Measurements from ENCODE around the gene ALDH3A1.

Gene ALDH3A1

GRCh38 chr17:19741832-19742457 lies 6.2 kb downstream of the ALDH3A1 start:
- DNase-seq (ENCODE audit: low read depth) = no peak

DNA sequence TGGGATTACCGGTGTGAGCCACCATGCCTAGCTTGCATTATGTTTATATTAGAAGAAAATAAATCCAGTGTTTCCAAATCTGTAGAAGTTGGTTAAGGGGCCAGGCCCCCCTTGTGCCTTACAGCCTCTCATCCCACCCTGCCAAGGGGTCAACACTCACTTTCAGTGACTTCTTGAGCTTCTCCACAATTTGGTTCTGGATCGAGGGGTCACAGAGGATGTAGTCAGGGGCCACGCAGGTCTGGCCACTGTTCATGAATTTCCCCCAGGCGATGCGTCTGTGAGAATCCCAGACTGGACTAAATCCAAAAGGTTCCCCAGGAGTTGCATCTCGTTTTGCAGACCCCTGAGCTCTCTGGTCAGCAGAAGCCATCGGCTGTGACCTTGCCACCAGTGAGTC lies 7.2 kb downstream of the ALDH3A1 start:
- DNase-seq (ENCODE audit: low read depth) = no peak

DNA sequence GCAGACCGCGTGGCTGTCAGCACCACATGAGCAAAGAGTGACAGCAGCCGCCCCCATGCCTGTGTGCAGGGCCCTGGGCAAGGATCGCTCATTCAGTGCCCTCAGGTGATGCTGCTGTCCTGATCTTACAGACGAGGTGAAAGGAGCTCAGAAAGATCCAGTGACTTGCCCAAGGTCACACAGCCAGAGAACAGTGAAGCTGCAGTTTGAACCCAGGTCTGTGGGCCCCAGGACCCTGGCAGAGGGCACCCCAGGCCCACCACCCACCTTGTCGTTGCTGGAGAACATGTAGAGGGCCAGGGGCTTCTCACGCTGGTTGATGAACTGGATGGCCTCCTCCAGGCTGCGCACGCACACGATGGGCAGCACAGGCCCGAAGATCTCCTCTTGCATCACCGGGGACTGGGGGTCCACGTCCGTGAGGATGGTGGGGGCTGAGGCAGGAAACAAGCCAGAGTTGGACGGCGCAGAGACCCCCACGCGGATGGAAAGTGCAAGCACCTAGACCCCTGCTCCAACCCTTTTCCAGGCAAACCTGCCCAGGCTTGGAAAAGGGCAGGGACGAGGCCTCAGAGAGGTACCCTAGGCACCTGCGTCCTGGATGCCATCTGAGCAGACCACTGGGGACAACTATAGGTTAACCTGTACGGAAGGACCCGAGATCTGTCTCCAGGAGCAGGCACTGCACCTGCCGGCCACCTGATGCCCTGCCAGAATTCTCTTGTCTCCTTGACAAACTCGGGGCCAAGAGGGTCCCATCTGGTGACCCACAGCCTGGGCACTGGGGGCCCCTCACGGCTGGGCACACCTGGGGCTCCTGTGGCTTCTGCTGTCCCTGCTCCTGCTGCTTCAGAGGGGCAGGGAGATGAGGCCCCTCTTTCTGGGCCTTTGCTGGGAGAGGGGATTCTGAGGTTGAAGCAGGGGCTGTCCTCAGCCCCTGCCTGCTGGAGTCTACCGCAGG lies 8.6 kb downstream of the ALDH3A1 start:
- no peak for DNase-seq (ENCODE audit: low read depth)

DNA sequence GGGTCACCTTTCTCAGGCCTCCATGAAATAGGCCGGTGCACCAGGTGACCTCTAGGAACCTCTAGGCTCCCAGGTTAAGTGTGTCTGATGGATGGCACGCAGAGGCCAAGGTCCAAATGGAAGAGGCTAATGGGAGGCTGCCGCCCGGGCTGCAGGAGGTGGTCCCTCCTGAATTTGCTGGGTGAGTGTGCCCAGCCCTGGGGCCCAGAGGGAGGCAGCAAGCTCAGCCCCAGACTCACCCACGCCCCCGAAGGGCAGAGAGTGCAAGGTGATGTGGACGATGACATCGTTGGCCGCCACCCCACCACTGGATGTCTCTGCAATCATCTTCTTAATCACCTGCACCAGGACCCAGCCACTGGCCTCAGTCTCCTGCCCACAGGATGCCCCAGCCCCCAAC lies 9.3 kb downstream of the ALDH3A1 start:
- no peak for DNase-seq (ENCODE audit: low read depth)

GRCh38 chr17:19738073-19738449 lies 10.0 kb downstream of the ALDH3A1 start:
- DNase-seq (ENCODE audit: low read depth) = no peak

GRCh38 chr17:19737305-19738072 lies 10.6 kb downstream of the ALDH3A1 start:
- no peak for DNase-seq (ENCODE audit: low read depth)

- no peak for DNase-seq (ENCODE audit: low read depth)
These were observed 12.0 kb downstream of the ALDH3A1 start for GRCh38 chr17:19736071-19736470.

DNA sequence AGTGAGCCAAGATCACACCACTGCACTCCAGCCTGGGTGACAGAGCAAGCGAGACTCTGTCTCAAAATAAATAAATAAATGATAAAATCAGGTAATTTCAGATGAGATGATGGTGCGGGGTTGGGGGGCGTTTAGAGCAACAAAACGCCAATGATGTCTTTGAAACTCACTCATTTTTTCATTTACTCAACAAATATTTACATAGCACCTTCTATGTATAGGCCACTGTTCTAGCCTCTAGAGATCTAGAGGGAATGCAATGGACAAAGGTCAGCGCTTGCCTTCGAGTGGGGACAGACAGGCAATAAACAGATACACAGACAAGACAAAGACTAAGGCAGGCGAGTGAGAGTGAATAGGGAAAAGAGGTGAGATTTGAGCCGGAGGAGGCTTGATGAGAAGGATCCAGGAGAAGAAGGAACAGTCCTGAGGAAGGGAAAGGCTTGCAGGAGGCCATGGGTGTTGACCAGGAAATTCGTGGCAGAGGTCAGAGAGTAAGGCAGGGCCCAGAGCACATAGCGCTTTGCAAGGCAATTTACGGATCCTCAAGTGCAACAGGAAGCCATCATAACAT lies 14.1 kb downstream of the ALDH3A1 start:
- no peak for DNase-seq (ENCODE audit: low read depth)

GRCh38 chr17:19731626-19732025 lies 16.5 kb downstream of the ALDH3A1 start:
- no peak for DNase-seq (ENCODE audit: low read depth)

DNA sequence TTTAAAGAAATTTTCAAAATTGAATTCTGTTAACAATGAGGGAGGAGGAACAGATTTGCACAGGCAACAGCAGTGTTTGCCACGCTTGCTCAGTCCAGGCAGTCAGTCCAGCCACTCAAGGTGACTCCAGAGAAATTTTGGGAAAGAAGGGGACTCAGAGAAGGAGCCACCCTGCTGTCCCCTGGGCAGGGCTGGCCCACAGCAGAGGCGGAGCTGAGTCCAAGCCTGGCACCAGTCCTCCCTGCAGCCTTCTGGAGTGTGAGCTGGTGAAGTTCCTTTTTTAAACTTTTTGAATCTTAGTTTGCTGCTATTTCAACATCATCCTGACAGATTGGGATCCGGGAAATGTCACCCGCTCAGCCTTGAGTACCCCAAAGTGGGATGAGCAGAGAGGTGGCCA lies 17.3 kb downstream of the ALDH3A1 start:
- no peak for DNase-seq (ENCODE audit: low read depth)

- DNase-seq (ENCODE audit: low read depth) = no peak
These were observed 18.2 kb downstream of the ALDH3A1 start for GRCh38 chr17:19729900-19730299.

- no peak for DNase-seq (ENCODE audit: low read depth)
These were observed 20.0 kb downstream of the ALDH3A1 start for GRCh38 chr17:19728084-19728495.

- peak; percentile 17 for DNase-seq (ENCODE audit: low read depth)
These were observed 20.5 kb downstream of the ALDH3A1 start for GRCh38 chr17:19727501-19728078.

GRCh38 chr17:19726631-19727376 lies 21.3 kb downstream of the ALDH3A1 start:
- no peak for DNase-seq (ENCODE audit: low read depth)

GRCh38 chr17:19725486-19725885 lies 22.6 kb downstream of the ALDH3A1 start:
- DNase-seq (ENCODE audit: low read depth) = no peak

DNA sequence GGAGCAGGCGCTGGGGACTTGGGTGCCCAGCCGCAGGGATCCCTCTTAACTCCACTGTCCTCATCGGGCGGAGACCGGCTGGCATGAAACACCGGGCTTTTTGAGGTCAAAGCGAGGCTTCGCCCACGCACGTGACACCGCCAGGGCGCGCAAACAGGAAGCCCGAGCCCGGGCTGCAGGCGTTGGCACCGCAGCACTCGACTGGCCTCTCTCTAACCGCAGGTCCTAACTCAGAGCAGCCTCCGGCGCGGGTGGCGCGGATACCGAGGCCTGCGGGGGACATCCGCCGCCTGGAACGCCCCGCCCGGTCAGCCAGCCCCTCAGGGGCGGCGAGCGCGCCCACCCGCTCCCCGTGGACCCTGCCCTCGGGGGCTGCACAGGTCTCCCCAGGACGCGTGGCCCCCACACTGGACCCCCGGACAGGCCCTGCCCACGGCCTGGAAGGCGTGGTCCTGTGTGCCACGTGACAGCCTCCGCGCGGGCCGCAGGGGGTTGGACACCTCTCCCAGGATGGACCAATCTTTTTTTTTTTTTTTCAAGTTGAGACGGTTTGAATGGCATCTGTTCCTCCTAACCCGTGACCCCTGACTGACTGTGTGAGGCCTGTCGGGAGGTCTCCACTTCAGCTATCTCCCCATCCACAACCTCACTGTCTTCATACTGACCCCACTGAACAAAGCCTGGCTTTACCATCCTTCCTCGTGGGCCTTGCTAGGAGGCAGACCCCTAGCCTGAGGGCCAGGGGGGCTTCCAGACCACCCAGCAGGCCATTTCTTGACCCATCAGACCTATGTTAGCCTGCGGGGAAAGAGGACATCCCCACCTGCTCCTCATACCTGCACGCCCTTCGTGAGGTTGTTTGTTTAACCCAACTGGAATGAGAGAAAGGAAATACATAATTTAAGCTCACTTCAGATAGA lies 23.3 kb downstream of the ALDH3A1 start:
- DNase-seq (ENCODE audit: low read depth) = no peak

- DNase-seq (ENCODE audit: low read depth) = no peak
These were observed 24.1 kb downstream of the ALDH3A1 start for GRCh38 chr17:19723964-19724363.

DNA sequence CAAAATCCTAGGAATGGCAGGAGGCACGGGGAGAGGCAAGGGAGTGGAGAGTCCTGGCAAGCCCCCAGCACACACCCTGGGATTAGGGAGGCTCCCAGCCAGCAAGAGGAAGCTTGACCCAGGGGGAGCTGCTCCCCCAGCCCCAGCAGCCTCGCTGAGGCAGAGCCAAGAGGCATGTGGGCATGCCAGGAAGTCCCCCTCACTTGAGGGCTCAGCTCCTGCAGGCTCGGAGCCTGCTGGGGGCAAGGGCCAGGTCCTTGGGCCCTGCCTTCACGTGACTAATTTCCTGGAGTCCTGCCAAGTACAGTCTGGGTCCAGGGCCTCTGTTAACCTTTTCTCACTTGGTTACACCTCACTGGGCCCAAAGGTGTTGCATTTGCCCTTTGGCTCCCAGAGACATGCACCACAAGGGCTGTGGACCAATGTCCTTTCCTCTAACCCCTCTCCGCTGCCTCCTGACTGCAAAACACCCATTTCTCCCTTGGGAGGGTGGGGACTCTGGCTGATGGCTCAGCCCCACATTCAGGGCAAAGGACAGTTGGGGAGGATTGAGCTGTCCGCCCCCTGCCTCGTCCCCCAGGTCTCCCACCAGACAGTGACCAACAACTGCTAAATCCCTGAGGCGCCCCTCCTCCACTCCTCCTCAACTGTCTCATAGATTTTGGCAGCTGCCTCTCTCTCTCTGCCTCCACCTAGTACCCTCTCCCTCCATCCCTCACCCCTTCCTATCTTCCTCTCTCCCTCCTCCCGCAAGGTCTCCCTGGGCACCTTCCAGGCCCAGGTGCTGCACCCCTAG lies 27.3 kb downstream of the ALDH3A1 start:
- no peak for DNase-seq (ENCODE audit: low read depth)

DNA sequence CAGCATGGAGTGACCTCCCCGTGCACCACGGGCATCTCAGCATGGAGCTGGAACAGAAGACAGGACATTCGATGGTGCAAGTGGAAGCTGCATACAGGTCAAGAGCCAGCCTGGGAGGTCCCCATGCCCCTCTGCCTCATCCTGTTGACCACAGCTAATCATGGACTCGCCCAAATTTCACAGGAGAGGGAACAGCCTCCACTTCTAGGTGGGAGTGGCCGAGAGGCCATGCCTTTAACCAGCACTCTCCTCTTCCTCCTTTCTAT lies 28.0 kb downstream of the ALDH3A1 start:
- no peak for DNase-seq (ENCODE audit: low read depth)

Measured in non-pigmented ciliary epithelial cell (primary cell).